GM19452 (cell line): ENCODE data around the gene OR5AS1.
"Not testable (repeated sequence)": the region's sequence is repeated elsewhere in the genome, so short reads cannot be mapped to it uniquely, and the experiment has no call there.

Source experiments
- ATAC-seq: cut with Tn5 transposase; IDR thresholded peaks from one replicate; pipeline ENCODE4 v1.9.1; 2021; ENCODE audit not compliant: unreplicated experiment

Gene OR5AS1

DNA sequence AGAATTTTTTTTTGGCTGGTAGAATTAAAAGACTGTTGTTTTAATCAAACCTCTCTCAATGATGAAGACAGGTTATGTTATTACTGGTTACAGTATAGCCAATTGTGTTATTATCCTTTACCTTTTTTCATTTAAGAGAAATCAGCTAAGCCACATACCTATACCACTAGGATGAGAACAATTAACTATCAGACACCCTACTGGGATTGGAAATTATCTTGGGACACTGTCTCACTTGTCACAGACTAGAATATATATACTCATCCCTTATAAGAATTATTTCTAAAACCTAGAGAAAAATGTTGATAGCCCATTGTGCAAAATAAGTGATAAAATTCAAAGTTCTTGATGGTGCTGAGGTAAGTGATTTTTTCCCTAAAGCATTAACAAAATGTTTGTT is at the start of gene OR5AS1:
OR5AS1 (plus strand) TSS at position 301 of the 400 bp plus-strand sequence. CDS start 2,765 bp downstream, outside the sequence.
- no peak for ATAC-seq

DNA sequence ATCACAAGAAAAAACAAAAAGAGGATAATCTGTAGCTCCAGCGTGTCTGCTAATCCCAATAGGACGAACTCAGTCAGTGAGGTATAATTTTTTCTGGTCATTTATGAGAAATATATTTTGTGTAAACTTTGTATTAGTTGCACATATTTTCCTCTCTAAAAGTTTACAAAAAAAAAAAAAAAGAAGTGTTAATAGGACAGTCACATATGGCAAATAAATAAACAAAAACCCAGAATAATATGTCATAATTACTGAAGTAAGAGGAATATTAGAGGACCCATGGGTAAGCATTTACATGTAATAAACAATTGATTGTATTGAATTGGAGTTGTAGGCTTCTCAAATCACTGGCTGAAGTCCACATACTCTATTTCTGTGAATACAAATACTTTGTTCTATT is 32.9 kb upstream of the OR5AS1 start, which contains the start of gene OR5F1:
OR5F1 (minus strand) TSS at position 101 of the 400 bp plus-strand sequence; CDS start at position 101, 0 bp downstream.
- no peak for ATAC-seq

DNA sequence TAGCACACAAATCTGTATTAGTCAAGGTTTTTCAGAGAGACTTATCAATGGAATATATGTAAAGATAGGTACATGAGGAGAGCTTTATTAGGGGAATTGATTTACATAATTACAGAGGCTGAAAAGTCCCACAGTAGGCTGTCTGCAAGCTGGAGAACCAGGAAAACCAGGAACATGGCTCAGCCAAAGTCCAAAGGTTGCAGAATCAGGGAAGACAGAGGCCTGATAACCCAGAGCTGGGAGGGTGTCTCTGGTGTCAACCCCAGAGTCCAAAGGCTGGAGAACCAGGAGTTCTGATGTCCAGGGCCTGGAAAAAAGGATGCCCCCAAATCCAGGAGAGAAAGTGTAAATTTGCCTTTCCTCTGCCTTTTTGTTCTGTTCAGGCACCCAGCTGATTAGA is 16.7 kb upstream of the OR5AS1 start:
- ATAC-seq: no peak

DNA sequence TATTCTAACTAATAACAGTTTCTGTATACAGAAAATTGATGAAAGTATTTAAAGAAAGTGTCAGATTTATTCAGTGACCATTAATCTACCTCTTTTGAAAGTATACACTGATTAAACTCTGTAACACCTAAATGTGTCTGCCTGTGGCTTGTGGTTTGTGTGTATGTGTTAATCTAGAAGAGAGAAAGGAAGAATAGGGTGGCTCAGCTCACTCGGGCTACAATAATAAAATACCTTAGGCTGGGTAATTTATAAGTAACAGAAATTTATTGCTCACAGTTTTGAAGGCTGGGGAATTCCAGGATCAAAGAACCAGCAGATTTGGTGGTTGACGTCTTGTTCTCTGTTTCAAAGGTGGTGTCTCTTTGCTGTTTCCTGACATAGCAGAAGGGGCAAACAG is 13.6 kb upstream of the OR5AS1 start:
- no peak for ATAC-seq

DNA sequence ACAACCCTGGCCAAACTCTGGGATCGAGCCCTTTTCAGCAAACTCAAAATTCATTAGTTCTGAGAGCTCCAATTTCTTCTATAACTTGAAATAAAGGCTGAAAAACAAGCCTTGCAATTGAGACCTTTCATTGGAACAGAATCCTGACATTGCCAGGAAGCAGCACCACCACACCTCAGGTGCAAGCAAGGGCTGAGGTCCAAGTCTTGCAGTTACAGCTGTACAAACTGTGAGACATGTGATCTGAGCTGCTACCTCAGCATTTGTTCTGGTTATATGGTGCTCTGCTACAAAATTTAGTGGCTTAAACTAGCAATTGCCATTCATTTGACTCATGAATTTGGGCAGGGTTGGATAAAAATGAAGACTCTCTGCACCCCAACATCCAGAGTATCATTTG is 18.1 kb downstream of the OR5AS1 start:
- no peak for ATAC-seq

DNA sequence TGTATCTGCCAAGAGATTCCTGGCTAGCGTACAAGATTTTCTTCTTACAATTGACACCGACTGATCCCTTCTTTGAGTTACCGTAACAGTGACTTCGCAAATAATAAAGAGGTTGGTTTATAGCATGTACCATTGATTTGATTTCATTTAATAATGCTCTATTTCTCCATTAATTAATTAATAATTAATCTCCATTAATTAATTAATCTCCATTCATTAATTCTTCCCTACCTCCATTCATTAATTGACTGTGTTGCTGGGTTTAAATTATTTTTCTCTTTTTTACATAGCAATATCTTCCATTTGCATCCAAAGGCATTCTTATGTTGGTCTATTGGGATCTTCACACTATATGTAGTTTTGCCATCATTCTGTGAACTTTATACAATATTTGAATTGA is 21.0 kb downstream of the OR5AS1 start:
- no peak for ATAC-seq

DNA sequence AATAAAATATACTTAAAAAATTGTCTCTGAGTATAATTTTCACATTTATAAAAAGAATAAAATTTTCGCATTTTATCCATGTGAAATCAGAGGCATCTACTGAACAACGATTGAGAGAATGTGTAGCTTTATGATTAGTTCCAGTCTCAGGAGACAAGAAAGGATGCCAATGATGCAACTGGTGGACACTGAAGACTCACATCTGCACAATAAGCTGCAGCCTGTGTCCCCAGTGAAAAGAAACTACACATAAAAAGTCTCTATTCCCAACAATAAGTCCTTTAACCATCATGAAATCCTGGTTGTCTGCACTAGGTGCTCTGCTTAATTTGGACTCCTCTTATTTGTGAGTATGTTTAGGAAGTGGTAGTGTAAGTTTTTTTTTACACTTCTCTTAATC is 22.0 kb downstream of the OR5AS1 start:
- no peak for ATAC-seq

DNA sequence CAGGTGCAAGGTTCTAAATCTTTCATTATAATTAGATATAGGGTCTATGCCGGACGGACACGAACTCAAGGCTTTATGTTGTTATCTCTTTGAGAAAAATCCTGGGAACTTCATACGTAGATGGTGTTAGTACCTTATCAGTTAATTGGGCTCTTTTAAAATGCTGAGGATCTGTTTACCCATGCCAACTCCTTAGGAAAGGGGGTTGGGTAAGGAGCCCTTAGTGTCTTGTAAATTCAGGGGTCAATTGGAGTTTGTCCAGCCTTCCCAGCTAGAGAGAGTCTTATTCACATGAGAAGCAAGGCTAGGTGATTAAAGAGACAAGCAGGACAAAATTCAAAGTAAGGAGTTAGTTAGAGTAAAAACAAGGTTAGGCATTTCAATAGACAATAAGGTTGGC is 28.9 kb downstream of the OR5AS1 start:
- not testable (repeated sequence) for ATAC-seq

DNA sequence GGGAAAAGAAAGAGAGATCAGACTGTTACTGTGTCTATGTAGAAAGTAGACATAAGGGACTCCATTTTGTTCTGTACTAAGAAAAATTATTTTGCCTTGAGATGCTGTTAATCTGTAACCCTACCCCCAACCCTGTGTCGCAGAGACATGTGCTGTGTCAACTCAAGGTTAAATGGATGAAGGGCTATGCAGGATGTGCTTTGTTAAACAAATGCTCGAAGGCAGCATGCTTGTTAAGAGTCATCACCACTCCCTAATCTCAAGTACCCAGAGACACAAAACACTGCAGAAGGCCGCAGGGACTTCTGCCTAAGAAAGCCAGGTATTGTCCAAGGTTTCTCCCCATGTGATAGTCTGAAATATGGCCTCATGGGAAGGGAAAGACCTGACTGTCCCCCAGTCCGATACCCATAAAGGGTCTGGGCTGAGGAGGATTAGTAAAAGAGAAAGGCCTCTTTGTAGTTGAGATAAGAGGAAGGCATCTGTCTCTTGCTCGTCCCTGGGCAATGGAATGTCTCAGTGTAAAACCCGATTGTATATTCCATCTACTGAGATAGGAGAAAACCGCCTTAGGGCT is 30.3 kb downstream of the OR5AS1 start:
- not testable (repeated sequence) for ATAC-seq

DNA sequence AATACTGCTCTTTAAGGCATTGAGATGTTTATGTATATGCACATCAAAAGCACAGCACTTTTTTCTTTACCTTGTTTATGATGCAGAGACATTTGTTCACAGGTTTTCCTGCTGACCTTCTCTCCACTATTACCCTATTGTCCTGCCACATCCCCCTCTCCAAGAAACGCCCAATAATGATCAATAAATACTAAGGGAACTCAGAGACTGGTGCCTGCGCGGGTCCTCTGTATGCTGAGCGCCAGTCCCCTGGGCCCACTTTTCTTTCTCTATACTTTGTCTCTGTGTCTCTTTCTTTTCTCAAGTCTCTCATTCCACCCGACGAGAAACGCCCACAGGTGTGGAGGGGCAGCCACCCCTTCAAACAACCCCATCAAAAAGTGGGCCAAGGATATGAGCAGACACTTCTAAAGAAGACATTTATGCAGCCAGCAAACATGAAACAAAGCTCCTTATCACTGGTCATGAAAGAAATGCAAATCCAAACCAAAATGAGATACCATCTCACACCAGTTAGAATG is 30.9 kb downstream of the OR5AS1 start:
- ATAC-seq: not testable (repeated sequence)

DNA sequence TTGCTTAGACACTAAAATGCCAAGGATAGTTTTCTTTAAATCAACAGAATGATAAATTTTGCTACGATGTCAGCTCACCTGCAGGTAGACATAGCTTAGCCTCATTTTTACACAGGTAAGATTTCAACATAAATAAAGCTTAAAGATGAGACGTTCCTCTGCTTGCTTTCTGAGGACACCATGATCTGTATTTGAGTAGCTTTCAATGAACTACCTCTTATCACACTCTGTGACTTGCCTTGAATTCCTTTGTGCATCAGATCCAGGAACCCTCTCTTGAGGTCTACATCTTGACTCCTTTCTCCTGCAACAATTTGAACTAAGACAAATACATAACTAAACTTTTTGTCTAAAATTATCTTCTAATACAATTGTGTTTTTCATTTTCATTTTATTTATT is 39.5 kb downstream of the OR5AS1 start:
- ATAC-seq: no peak
